Spleen (tissue), 11 donors: Measurements from ENCODE around the gene OTOA. TPM values are rescaled to one million over a fixed set of nuclear protein-coding genes. Genes with fewer than 3 reads are reported as not detected.
"Not testable (repeated sequence)": the region's sequence is repeated elsewhere in the genome, so short reads cannot be mapped to it uniquely, and the experiment has no call there.

Experiments used
- DNase-seq: peaks from one replicate; pipeline ENCODE4 v3.0.0-alpha.2; 2020
- H3K27ac ChIP-seq, 8 donors: fragments of 200-600 bp; sonication (generic) in 7 of 8; 1 replicate in 4 of 8; 2 replicates in 4 of 8; pipeline versions ENCODE4 v1.5.0 to v1.8.0; 2016 to 2021; ENCODE audit warnings: inconsistent platforms in 4 of 8, mild to moderate bottlenecking in 4 of 8, moderate library complexity in 1 of 8
- H3K27me3 ChIP-seq, 7 donors: fragments of 200-600 bp; sonication (generic) in 6 of 7; replicated peaks in 1 of 7; 1 replicate in 4 of 7; 2 replicates in 3 of 7; pipeline versions ENCODE4 v1.5.0 to v1.8.0; 2016 to 2021; ENCODE audit warnings: inconsistent platforms in 3 of 7, mild to moderate bottlenecking in 1 of 7
- H3K36me3 ChIP-seq, 6 donors: fragments of 200-600 bp; sonication (generic) in 5 of 6; 1 replicate in 4 of 6; 2 replicates in 2 of 6; pipeline versions ENCODE4 v1.5.0 to v1.8.0; 2016 to 2021; ENCODE audit warnings: inconsistent platforms in 2 of 6
- H3K4me1 ChIP-seq, 6 donors: fragments of 200-600 bp; sonication (generic) in 5 of 6; 1 replicate in 3 of 6; 2 replicates in 3 of 6; pipeline versions ENCODE4 v1.5.0 to v1.8.0; 2016 to 2021; ENCODE audit warnings: inconsistent platforms in 3 of 6
- H3K4me3 ChIP-seq, 8 donors: fragments of 200-600 bp; sonication (generic) in 7 of 8; 1 replicate in 4 of 8; 2 replicates in 4 of 8; pipeline versions ENCODE4 v1.5.0 to v1.8.0; 2016 to 2021; ENCODE audit warnings: inconsistent platforms in 4 of 8, mild to moderate bottlenecking in 4 of 8, moderate library complexity in 2 of 8
- H3K9me3 ChIP-seq, 8 donors: fragments of 200-600 bp; sonication (generic) in 7 of 8; 1 replicate in 4 of 8; 2 replicates in 4 of 8; pipeline versions ENCODE4 v1.5.0 to v1.8.0; 2016 to 2021; ENCODE audit warnings: inconsistent platforms in 4 of 8
- CTCF ChIP-seq, 11 experiments: fragments of 200-600 bp in 7 of 11; fragments of 450-650 bp in 4 of 11; sonication (generic) in 4 of 11; IDR thresholded peaks in 8 of 11; conservative IDR thresholded peaks in 3 of 11; 1 replicate in 7 of 11; 2 replicates in 4 of 11; pipeline versions ENCODE4 v1.4.0 to v1.8.0; 2016 to 2021; ENCODE audit warnings: antibody characterized with exemption in 11 of 11, inconsistent platforms in 4 of 11, mild to moderate bottlenecking in 1 of 11
- POLR2A ChIP-seq, 3 donors: fragments of 450-650 bp; IDR thresholded peaks; one replicate each; pipeline ENCODE4 v1.5.1; 2017; ENCODE audit warnings: antibody characterized with exemption in 3 of 3, mild to moderate bottlenecking in 1 of 3
- POLR2AphosphoS5 ChIP-seq, 3 donors: sonication (generic); formaldehyde crosslinking; IDR thresholded peaks; one replicate each; pipeline ENCODE4 v1.5.1; 2017; ENCODE audit warnings: antibody characterized with exemption in 3 of 3
- WGBS, 5 donors: extraction: QIAGEN DNeasy Blood & Tissue Kit in 3 of 5; methylation state at CpG; one replicate each; pipeline versions ENCODE4 v1.1.5 to v1.1.7; 2013 to 2018; 5-methylcytosine and 5-hydroxymethylcytosine counted together
- intact Hi-C: fragments of 100-400 bp; cut with DNase I; formaldehyde crosslinking; loops from one replicate; pipeline ENCODE4 v1.15.0; 2023; ENCODE audit warnings: low total_unique reads
- polyA plus RNA-seq, 3 donors: library from polyadenylated mRNA; stranded (reverse); fragments of 200-250 nt; gene quantifications; one replicate each; pipeline ENCODE4 v1.2.1, GENCODE V29; 2013
- total RNA-seq, 7 donors: library from RNA; depleted of rRNA in 3 of 7; stranded (reverse); fragments of >200 nt in 3 of 7; fragmentation: NEBNext Ultra II Directional in 4 of 7; extraction: Animal tissue kit (Norgen Biotek cat#: 25700) in 4 of 7; gene quantifications; one replicate each; pipeline versions ENCODE4 v1.1.0 to v1.2.1, GENCODE V29; 2016 to 2021
- donor health status: healthy with polysubstance abuse.
- donor health status: DM: no; HTN: no; CAD: no; lungs with moderate emphysema.
- donor health status: DM: no; HTN: no; CAD: no.
- donor health status: Bipolar disorder and iron deficiency.
- donor health status: healthy.
- donor health status: DM: no; HTN: no; CAD: no.
- donor health status: DM: yes; HTN: yes; CAD: no.

The OTOA gene
- total and polyA plus RNA-seq, 10 donors: 0.86 to 3.1 (median 2.2) TPM

- H3K36me3 ChIP-seq: peaks cover 0 to 83% (median 2%) of the 10 kb centered on the region in 6 donors
- peaks cover 37 to 100% (median 88%) of the 10 kb centered on the region in 6 donors for H3K4me1 ChIP-seq
- WGBS, 5 donors: 39 to 63% (median 62%) methylated on average over 5 of the region's 5 CpGs
- DNase-seq: no peak
- H3K9me3 ChIP-seq: no peaks in the 10 kb centered on the region
- peak overlapping the region in 2 of 8 donors; percentile 30 to 59 for H3K4me3 ChIP-seq
- H3K27me3 ChIP-seq: no peaks in the 10 kb centered on the region
- intact Hi-C loops: no loop called here
- no peak for TF ChIP-seq POLR2AphosphoS5 (IDR thresholded peaks at IDR 0.05)
- no peak for TF ChIP-seq POLR2A (IDR thresholded peaks at IDR 0.05)
- TF ChIP-seq CTCF (IDR thresholded peaks at IDR 0.05 in 8 of 11, conservative IDR thresholded peaks at IDR 0.05 in 3 of 11): no peak
- H3K27ac ChIP-seq: peak overlapping the region; percentile 67 to 89 (median 86)
These were observed 17.7 kb upstream of the OTOA start for GRCh38 chr16:21646091-21646490.

DNA sequence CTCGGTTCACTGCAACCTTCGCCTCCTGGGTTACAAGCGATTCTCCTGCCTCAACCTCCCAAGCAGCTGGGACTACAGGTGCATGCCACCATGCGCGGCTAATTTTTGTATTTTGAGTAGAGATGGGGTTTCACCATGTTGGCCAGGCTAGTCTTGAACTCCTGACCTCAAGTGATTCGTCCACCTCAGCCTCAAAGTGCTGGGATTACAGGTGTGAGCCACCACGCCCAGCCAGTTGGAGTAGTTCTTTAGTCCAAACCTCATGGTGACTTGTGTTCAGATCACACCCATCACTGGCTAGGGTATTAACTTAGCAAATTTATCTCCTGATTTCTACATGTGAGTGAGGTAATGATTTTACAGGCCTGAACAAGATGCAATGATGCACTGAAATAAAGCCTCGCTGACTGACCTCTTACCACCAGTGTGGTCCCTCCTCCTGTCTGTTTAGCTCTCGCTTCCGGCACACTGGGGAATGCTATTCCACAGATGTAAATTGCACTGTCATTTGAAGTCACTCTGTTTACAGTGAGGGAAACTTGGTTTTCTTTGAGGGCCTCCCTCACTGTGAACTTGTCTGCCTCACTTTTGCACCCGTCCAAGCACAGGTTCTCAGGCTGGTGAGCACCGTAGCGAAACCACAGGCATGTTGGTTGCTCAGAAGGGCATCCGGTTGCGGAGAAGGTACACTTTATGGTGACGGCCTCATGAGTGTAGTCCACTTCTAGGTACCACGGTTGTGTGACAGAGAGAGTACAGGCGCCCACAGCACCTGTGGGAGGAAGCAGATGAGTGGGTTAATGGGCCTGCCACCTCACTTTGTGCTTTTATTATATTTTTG is 16.8 kb upstream of the OTOA start:
- intact Hi-C loops: no loop called here
- no peaks in the 10 kb centered on the region for H3K9me3 ChIP-seq
- H3K27me3 ChIP-seq: no peaks in the 10 kb centered on the region
- peaks cover 0 to 74% (median 2%) of the 10 kb centered on the region in 6 donors for H3K36me3 ChIP-seq
- H3K4me1 ChIP-seq: peaks cover 37 to 100% (median 90%) of the 10 kb centered on the region in 6 donors
- DNase-seq: peak; percentile 90
- WGBS, 5 donors: 57 to 76% (median 62%) methylated on average over 16 to 18 of the region's 18 CpGs
- H3K27ac ChIP-seq: peak overlapping the region; percentile 67 to 89 (median 86)
- peak overlapping the region in 1 of 8 donors; percentile 59 for H3K4me3 ChIP-seq
- TF ChIP-seq POLR2AphosphoS5 (IDR thresholded peaks at IDR 0.05) (peak in 2 of 3 donors; percentile 81 to 90), CTCF (IDR thresholded peaks at IDR 0.05 in 8 of 11, conservative IDR thresholded peaks at IDR 0.05 in 3 of 11) (no peak), POLR2A (IDR thresholded peaks at IDR 0.05) (no peak)

GRCh38 chr16:21647562-21648164 is 16.1 kb upstream of the OTOA start:
- H3K27me3 ChIP-seq: no peaks in the 10 kb centered on the region
- H3K27ac ChIP-seq: peak overlapping the region; percentile 67 to 89 (median 86)
- intact Hi-C loops: no loop called here
- WGBS, 5 donors: 87 to 93% (median 92%) methylated on average over 9 of the region's 9 CpGs
- no peak overlapping the region for H3K4me3 ChIP-seq
- H3K4me1 ChIP-seq: peaks cover 37 to 99% (median 92%) of the 10 kb centered on the region in 6 donors
- TF ChIP-seq POLR2AphosphoS5 (IDR thresholded peaks at IDR 0.05) (no peak), POLR2A (IDR thresholded peaks at IDR 0.05) (no peak), CTCF (IDR thresholded peaks at IDR 0.05 in 8 of 11, conservative IDR thresholded peaks at IDR 0.05 in 3 of 11) (no peak)
- no peak for DNase-seq
- no peaks in the 10 kb centered on the region for H3K9me3 ChIP-seq
- peaks cover 0 to 67% (median 2%) of the 10 kb centered on the region in 6 donors for H3K36me3 ChIP-seq

GRCh38 chr16:21649826-21650406 is 13.9 kb upstream of the OTOA start:
- peak overlapping the region in 7 of 8 donors; percentile 74 to 89 (median 86) for H3K27ac ChIP-seq
- peaks cover 29 to 99% (median 92%) of the 10 kb centered on the region in 6 donors for H3K4me1 ChIP-seq
- H3K9me3 ChIP-seq, H3K27me3 ChIP-seq, intact Hi-C loops, DNase-seq: not testable (repeated sequence)
- peak overlapping the region in 7 of 8 donors; percentile 6 to 62 (median 34) for H3K4me3 ChIP-seq
- 86 to 96% (median 89%) methylated on average over 11 to 12 of the region's 12 CpGs for WGBS, 5 donors
- H3K36me3 ChIP-seq: peaks cover 0 to 52% (median 0%) of the 10 kb centered on the region in 6 donors
